Measurements from ENCODE around the gene DOK7. TPM values are rescaled to one million over a fixed set of nuclear protein-coding genes. Genes with fewer than 3 reads are reported as not detected.

DOK7 gene
- total RNA-seq, 1 experiment from 2014 or later = not detected

DNA sequence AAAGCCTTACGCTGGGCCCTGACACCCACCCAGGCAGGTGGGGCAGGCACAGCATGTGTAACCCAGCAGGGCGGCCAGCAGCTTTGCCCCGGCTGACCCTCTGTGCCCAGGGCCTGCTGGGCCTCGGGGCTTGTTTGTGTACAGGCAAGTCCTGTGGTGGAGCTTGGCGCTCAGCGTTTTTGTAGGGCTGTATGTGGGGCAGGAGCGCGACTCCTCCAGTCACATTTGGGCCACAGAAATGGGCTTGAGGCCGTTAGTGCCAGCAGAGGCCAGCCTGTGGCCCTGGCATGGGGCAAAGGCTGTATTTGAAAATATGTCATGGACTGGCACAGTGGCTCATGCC lies 36.0 kb upstream of the DOK7 start:
- DNase-seq (ENCODE audit: low read depth) = no peak

DNA sequence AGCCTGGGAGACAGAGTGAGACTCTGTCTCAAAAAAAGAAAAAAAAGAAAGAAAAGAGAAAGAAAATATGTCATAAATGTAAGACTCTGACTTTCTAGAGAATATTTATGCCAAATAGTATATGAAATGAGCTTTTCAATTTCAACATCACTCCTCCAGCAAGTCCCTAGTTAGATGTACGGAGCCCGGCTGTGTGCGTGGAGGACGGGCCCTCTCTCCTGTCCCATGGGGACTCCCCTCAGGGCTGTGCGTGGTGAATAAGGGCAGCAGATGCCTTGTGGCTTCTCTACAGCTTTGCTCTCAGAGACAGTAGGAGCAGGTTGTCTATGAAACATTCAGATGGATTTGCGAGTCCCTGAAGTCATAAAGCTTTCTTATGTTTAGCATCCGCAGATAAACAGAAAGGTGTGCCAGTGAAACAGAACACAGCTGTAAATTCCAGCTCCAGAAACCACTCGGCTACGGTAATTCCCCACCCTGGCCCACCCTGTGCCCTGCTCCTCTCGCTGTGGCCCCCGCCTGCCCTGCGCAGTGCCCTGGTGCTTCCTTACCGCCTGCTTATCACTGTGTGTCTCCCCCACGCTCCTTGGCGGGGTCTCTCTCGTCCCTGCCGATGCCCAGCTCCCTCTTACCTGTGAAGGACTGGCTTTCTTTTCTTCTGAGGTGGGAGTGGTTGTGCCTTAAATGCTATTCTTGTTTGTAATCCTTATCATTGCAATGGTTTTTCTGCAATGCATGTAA lies 35.2 kb upstream of the DOK7 start:
- DNase-seq (ENCODE audit: low read depth) = no peak

DNA sequence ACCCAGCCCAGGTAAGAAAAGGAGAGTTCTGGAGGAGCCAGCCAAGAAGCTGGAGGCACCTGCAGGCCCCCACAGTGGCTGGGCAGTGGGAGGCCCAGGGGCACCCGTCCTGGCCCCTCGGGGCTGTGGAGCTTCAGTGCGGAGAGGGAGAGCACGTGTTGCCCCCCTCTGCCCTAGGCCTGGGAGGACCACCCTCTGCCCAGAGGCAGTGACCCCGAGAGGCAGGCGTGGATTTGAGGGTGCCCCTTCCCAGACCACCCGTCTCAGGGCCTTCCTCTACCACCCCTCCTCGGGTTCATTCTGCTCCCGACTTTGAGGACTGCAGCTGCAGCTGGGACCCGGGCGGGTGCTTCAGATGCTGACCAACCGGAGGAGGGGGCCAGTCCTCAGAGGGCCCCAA lies 33.5 kb upstream of the DOK7 start:
- no peak for DNase-seq (ENCODE audit: low read depth)

DNA sequence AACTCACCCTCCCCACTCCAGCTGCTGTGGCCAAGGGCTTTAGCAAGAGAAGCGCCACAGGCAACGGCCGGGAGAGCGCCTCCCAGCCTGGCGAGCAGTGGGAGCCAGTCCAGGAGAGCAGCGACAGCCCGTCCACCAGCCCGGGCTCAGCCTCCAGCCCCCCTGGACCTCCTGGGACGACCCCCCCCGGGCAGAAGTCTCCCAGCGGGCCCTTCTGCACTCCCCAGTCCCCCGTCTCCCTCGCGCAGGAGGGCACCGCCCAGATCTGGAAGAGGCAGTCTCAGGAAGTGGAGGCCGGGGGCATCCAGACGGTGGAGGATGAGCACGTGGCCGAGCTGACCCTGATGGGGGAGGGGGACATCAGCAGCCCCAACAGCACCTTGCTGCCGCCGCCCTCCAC lies 32.6 kb upstream of the DOK7 start:
- no peak for DNase-seq (ENCODE audit: low read depth)

DNA sequence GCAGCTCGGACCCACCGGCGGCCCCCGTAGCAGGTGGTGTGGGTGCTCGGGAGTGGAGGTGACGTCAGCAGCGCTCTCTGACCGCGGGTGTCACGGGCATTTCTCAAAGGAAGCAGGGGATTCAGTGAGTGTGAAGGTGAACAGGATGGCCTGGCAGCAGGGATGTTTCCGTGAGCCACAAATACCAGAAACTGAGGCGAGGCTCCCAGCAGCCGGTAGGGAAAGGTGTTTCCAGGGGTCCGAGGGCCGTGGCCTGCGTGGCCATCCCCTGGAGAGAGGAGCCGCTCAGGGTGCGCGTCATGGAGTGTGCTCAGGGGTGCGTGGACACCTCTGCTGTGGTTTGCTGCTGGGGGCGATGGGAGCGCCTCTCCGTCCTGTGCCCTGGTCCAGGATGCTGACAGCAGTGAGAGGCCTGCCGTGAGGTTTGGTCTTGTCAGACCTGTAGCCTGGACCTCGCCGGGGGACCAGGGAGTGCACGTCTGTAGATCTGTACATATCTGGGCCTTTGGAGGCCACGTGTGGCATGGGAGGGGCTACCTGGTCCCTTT lies 31.6 kb upstream of the DOK7 start:
- no peak for DNase-seq (ENCODE audit: low read depth)

DNA sequence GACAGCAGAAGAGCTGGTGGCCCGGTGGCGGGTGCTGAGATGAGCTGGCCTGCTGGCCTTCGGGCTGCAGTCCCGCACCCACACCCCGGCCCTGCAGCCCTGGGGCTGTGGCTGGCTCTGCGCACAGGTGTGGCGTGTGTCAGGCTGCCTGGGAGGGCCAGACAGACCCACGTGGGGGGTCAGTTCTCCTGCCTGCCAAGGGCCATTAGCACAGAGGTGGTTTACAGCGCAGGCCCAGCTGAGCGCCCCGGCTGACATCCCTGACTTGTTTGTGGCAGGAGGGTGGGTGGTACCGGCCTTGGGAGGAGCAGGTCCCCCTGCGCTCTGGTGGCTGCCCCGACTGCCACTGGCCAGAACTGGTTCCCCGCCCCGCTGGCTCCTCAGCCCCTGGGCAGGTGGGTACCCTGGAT lies 30.7 kb upstream of the DOK7 start:
- no peak for DNase-seq (ENCODE audit: low read depth)

DNA sequence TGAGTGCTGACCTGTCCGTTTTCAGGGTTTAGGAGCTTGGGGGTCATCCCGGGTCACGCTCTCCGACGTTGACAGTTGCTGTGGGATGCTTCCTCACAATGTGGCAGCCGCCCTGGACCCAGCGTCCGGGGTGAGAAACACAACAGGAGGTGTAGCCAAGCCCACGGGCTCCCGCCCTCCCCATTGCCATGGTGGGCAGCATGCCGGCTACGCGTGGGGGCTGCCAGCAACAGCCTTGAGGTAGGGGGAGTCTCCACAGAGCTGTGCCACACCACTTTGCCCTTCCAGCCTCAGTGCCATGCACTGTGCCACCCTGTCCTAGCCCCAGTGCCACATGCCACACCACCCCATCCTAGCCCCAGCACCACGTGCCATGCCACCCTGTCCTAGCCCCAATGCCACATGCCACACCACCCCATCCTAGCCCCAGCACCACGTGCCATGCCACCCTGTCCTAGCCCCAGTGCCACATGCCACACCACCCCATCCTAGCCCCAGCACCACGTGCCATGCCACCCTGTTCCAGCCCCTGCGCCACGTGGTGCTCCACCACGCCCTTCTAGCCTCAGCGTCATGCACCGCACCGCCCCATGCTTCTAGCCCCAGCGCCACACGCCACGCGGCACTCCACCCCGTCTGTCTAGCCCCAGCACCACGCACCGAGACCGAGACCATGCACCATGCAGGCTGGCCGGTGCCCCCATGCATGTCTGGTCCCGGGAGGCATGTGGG lies 29.8 kb upstream of the DOK7 start:
- no peak for DNase-seq (ENCODE audit: low read depth)

DNA sequence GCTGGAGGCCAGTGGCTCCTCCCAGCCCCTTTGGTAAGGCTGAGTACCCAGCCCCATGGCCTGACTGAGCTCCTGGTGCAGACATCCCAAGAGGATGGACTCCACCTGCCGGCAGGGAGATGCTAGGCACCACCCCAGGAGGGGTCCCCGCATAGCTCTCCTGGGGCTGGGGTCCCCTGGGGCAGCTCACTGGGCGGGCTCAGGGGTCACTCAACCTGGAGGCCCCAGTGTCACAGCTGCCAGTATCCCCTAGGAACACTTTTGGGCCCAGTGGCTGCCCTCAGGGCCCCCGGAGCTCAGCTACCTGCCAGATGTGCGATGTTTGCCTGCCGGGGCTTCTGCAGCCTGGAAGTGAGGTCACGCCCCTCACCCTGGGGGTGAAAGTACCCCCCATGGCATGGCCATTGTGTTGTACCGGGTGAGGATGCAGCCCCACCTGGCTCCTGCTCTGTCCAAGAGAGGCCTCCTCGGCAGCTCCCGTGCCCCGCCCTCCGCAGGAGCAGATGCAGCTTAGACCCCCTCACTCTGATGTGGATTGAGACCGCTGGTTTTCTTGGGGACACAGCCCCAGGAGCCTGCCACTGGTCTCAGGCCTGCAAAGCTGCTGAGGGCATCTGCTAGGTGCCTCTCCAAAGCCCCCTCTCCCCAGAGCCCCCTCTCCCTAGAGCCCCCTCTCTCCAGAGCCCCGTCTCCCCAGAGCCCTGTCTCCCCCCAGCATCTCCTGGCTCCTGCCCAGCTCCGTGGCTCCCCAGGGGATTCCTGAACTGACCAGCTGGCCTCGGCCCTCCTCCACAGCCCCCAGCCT lies 28.0 kb upstream of the DOK7 start:
- DNase-seq (ENCODE audit: low read depth) = no peak

DNA sequence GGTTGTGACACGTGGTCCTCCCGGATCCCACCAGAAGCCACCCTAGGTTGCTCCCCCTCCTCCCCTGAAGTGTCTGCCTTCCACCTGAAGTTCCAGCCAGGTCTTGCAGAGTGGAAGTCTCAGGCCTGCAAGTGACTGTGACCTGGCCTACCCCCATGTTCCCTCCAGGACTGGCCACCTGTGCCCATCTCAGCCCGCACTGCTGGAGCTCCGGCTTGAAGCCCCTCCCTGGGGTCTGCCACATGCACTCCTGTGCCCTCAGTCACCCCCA lies 27.5 kb upstream of the DOK7 start:
- DNase-seq (ENCODE audit: low read depth) = no peak

DNA sequence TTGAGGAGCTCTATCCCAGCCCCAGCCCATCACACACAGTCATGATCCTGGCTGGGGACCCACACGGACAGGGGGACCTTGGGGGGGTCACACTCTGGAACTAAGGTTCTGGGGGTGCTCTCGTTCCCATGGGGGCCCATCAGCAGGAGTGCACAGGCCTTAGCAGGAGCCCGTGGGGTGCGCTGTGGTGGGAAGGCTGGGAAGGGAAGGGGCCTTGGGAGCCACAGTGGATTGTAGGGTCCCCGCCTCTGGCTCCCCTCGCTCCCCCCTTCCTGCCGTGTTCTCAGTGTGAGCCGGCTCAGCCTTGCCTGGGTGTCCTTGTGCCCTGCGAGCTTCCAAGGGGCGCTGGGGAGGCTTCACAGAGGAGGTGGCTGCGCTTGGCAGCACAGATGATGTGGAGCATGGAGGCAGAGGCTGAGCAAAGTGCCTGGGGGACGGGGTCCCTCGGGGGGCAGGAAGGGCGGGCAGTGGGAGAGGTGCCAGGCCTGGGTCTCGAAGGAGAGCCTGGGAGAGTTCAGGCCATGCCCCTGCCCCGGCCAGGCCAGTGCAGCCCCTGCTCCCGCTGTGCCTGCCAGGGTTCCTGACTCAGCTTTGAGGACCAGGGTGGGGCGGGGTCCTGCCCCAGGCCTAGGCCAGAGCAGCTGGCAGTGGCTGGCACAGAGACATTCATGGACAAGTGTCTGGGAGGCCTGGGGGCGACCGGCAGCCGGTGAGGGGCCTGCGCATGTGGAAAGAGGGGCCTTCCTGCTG lies 26.9 kb upstream of the DOK7 start:
- no peak for DNase-seq (ENCODE audit: low read depth)

DNA sequence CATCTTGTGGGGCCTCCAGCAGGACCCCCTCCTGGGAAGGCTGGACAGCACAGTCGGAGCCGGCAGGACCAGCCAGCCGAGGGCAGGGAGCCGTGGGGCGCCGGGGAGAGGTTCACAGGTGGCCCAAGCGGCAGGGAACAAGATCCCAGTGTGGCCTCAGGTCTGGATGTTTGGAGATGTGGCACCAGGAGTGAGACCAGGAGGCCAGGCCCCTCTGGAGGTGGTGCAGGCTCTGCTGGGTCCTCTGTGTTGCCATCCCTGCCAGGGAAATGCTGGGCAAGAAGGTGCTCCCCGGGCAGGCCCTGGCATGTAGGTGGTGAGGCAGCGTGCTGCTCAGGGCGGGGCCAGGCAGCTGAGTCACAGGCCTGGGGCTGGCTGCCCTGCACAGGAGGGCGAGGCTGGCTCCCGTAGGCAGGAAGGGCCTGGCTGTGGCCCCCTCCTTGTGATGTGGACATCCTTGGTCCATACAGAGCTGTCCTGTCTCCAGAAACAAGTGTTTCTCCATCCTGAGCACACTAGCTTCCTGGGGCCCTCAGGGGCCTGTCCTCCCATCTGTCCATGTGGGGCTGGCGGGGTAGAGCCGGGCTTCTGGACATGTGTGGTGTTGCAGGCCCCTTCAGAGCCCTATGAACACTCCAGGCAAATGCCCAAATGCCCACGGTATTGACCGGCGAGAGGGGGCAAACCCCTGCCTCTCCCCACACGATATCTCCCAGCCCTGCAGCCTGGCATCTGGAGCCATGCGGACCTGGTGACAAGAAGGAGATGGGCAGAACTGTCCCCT lies 26.1 kb upstream of the DOK7 start:
- DNase-seq (ENCODE audit: low read depth) = peak; percentile 88

DNA sequence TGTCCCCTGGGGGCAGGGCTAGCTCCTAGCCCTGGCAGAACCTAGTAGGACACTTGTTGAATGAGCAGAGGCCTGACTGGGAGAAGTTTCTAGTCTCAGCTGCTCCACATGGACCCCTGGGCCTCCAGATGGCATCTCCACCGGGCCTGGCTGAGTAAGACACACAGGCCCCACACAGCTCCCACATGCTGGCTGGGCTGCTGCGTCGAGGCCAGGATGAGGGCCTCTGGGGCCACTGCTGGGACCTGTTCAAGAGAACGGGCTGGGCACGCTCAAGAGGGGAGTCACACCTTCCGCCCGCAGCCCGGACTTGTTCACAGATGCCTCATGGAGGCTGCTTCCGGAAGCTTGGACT lies 25.5 kb upstream of the DOK7 start:
- DNase-seq (ENCODE audit: low read depth) = no peak

DNA sequence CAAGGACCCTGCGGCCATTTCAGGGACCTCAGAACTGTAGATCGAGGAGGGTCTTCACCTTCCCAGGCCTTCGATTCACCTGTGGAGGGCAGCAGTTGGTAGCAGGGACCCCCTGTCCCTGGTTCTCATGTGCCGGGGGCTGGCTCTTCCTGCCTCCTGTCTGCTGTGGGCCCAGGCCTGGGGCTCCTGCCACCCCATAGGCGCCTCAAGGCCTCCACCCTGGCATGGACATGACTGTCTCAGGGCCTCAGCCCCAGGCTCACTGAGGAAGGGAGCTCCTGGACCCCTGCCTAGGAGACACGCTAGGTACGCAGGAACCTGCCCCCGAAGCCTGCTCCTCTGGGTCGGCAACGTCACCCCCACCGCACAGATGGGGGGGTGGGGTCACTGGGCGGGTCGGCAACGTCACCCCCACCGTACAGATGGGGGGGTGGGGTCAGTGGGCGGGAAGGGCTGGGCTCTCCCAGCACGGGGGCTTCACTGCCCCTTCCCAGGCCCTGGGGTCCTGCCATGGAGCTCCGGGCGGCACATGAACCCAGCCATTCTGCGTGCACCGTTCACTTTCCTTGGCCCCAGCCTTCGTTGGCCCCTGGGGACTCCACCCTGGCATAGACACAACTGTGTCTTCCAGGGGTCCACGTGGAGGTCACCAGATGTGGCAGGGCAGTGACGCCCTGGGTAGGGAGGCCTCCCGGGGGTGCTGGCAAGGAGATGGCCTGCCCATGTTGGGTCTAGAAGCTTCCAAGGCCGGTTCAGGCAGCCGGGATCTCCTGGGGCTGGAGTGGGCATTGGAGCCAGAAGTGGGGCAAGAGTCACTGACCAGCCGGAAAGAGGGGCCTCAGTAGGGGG lies 24.9 kb upstream of the DOK7 start:
- DNase-seq (ENCODE audit: low read depth) = no peak

DNA sequence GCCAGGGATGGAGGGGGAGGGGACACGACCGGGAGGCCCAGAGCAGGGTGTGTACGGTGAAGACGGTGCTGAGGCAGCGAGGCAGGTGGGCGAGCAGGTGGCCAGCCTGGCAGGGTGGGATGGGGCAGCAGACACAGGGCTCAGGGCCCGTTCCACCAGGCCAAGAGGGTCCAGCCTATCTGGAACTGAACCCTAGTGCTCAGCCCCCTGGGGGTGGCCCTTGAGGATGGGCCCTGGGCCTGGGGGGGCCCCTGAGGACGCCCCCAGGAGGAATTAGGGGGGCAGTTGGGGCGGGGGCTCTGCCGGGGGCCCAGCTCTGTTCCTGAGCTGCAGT lies 24.3 kb upstream of the DOK7 start:
- no peak for DNase-seq (ENCODE audit: low read depth)

DNA sequence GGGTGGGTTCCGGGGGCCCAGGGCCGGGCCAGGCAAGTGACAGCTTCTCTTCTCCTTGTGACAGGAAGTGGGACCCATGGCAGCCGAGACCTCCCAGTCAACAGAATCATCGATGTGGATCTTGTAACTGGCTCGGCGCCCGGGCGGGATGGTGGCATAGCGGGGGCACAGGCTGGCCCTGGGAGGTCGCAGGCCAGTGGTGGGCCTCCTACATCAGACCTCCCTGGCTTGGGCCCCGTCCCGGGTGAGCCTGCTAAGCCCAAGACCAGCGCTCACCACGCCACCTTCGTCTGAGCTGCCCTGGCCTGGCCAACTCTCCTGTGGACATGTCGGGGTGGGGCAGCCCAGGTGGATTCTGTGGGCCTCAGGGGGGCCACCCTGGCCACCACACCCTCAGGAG lies 23.7 kb upstream of the DOK7 start:
- DNase-seq (ENCODE audit: low read depth) = no peak

DNA sequence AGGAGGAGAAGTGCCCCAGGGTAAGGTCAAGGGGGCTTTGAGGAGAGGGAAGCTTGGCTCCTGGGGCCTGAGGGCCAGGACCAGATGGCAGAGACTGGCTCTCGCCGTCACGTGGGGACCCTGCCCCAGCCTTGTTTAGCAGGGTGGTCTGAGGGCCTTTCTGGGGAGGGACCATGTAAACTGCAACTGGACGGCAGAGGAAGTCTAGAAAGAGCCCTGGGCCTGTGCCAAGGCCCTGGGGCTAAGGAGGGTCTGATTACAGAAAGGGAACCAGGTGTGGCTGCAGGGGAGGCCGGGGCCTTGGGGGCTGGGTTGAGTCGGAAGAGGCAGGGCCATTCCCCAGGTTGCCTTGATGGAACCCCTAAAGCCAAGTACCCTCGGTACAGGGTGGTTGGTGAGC lies 23.1 kb upstream of the DOK7 start:
- DNase-seq (ENCODE audit: low read depth) = no peak

DNA sequence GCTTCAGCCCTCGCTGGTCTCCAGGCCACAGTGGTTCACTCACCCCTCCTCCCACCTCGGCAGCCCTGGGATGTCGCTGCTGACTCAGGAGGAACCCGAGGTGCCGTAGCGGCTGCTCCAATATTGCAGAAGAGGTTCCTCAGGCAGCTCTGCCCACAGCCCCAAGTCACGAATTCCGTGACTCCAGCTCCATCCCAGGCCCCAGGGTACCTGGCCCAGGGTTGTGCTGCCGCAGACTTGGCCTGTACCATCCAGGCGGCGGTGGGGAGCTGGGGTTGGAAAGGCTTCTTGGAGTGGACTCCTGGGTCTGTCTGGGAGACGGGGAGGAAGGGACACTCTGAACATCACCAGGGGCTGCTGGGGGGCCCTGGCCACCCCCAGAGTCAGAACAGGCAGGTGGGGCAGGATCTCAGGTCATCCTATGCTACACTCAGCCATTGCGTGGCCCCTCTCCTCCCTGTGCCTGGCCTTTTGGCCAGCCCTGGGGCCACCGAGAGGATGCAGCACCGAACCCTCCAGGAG lies 22.1 kb upstream of the DOK7 start:
- DNase-seq (ENCODE audit: low read depth) = peak; percentile 27

DNA sequence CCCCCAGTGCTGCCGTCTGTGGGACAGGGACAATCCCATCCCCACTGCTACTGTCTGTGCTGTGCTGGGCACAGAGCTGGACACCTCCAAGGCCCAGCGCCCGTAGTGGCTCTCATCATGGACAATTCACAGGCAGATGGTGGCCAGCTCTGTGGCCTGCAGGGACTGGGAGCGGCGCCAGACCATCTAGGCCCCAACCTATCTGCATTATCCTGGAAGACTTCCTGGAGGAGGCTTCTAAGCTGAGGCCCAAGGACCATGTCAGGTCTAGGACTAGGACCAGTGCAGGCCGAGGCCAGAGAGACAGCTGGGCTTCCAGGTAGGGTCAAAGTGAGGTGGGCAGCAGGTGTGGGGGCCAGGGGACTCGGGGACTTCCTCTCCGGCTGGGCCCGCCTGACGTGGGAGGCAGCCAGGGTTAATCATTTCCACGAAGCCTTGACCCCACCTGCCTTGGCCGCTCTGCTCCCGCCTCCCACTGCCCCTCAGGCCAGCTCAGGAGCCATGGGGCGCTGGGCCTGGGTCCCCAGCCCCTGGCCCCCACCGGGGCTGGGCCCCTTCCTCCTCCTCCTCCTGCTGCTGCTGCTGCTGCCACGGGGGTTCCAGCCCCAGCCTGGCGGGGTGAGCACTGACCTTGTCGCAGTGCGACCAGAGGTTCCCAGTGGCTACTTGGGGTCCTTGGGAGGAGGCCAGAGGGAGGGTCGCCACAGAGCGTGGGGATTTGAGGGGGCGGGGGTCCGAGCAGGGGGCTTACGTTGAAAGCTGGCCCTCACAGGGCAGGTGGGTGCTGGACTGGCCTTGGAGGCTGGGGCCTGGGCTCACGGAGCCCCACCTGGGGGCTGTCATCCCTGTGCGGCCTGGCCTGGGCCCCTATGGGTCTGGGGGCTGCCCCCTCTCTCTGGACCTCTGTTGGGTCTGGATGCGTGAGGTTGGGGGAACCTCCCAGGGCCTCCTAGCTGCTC lies 21.3 kb upstream of the DOK7 start, which contains the start of gene HGFAC:
Gene HGFAC (plus strand): TSS at position 468 of the 959 bp plus-strand sequence. CDS start 34 bp downstream, at position 502.
- DNase-seq (ENCODE audit: low read depth) = no peak

Measured in HT1080 (cell line).